GM23338 (cell line): ENCODE measurements around the gene UBL7. TPM values are rescaled to one million over a fixed set of nuclear protein-coding genes. Genes with fewer than 3 reads are reported as not detected.

Experiments
- ATAC-seq: fragments of 200-7000 bp; cut with Tn5 transposase; 3 replicates; pipeline ENCODE4 v1.9.1; 2020
- DNase-seq: peaks from one replicate; pipeline ENCODE4 v3.0.0-alpha.2; 2015; ENCODE audit warnings: low spot score
- H2AFZ ChIP-seq: fragments of 200-600 bp; sonication (generic); 2 replicates; pipeline ENCODE4 v1.8.0; 2016; ENCODE audit warnings: antibody characterized with exemption, mild to moderate bottlenecking, moderate library complexity
- H3F3A ChIP-seq: fragments of 200-600 bp; sonication (generic); replicated peaks from 2 replicates; pipeline ENCODE4 v1.8.0; 2017; ENCODE audit warnings: antibody characterized with exemption, mixed run types, low read depth
- H3K27ac ChIP-seq: fragments of 200-600 bp; sonication (generic); 2 replicates; pipeline ENCODE4 v1.6.1; 2016; ENCODE audit warnings: low read depth
- H3K27me3 ChIP-seq: fragments of 200-600 bp; sonication (generic); 2 replicates; pipeline ENCODE4 v1.8.0; 2016; ENCODE audit warnings: mild to moderate bottlenecking, mixed run types, moderate library complexity; ENCODE audit not compliant: insufficient read depth
- H3K36me3 ChIP-seq: fragments of 200-600 bp; sonication (generic); 2 replicates; pipeline ENCODE4 v1.8.0; 2016; ENCODE audit warnings: mild to moderate bottlenecking; ENCODE audit not compliant: insufficient read depth
- H3K4me1 ChIP-seq: fragments of 200-600 bp; sonication (generic); 2 replicates; pipeline ENCODE4 v1.8.0; 2016; ENCODE audit warnings: mild to moderate bottlenecking, moderate library complexity; ENCODE audit not compliant: insufficient read depth
- H3K4me2 ChIP-seq: fragments of 200-600 bp; sonication (generic); 2 replicates; pipeline ENCODE4 v1.7.1; 2017; ENCODE audit warnings: mixed run types
- H3K4me3 ChIP-seq: fragments of 200-600 bp; sonication (generic); 2 replicates; pipeline ENCODE4 v1.6.1; 2016; ENCODE audit warnings: mixed run types
- H3K79me2 ChIP-seq: fragments of 200-600 bp; sonication (generic); replicated peaks from 2 replicates; pipeline ENCODE4 v1.8.0; 2017; ENCODE audit warnings: mild to moderate bottlenecking; ENCODE audit not compliant: insufficient read depth
- H3K9me2 ChIP-seq: fragments of 200-600 bp; sonication (generic); 2 replicates; pipeline ENCODE4 v1.8.0; 2017; ENCODE audit not compliant: insufficient read depth
- H4K20me1 ChIP-seq: fragments of 200-600 bp; sonication (generic); replicated peaks from 2 replicates; pipeline ENCODE4 v1.8.0; 2017; ENCODE audit warnings: mild to moderate bottlenecking; ENCODE audit not compliant: insufficient read depth
- H3K27ac Mint-ChIP-seq: 2 replicates; pipeline ENCODE4 v1.8.0; 2020; ENCODE audit warnings: inconsistent platforms, mild to moderate bottlenecking, moderate library complexity, mixed read lengths
- H3K27me3 Mint-ChIP-seq: 3 replicates; pipeline ENCODE4 v1.8.0; 2022; ENCODE audit warnings: low read depth, mild to moderate bottlenecking, moderate library complexity, mixed read lengths, inconsistent platforms; ENCODE audit not compliant: insufficient read depth, poor library complexity
- H3K36me3 Mint-ChIP-seq: 3 replicates; pipeline ENCODE4 v1.8.0; 2021; ENCODE audit warnings: low read depth, mild to moderate bottlenecking, inconsistent platforms, moderate library complexity, mixed read lengths
- H3K4me1 Mint-ChIP-seq: 3 replicates; pipeline ENCODE4 v1.8.0; 2020; ENCODE audit warnings: mild to moderate bottlenecking, inconsistent platforms, mixed read lengths
- H3K4me3 Mint-ChIP-seq: 3 replicates; pipeline ENCODE4 v1.8.0; 2021; ENCODE audit warnings: moderate library complexity, mild to moderate bottlenecking, inconsistent platforms, mixed read lengths
- H3K9me3 Mint-ChIP-seq: 3 replicates; pipeline ENCODE4 v1.8.0; 2020; ENCODE audit warnings: moderate library complexity, mild to moderate bottlenecking, inconsistent platforms, mixed read lengths
- CREB1 ChIP-seq: fragments of 250-450 bp; sonication (Bioruptor Pico); IDR thresholded peaks from 2 replicates; pipeline ENCODE4 v1.5.0; 2020; ENCODE audit warnings: low read depth, mild to moderate bottlenecking, moderate library complexity
- EZH2 ChIP-seq: fragments of 200-600 bp; sonication (generic); IDR thresholded peaks from one replicate; pipeline ENCODE4 v1.8.0; 2017; ENCODE audit warnings: antibody characterized with exemption, mild to moderate bottlenecking, low read depth; ENCODE audit not compliant: unreplicated experiment
- EZH2phosphoT487 ChIP-seq: fragments of 200-600 bp; sonication (generic); IDR thresholded peaks from one replicate; pipeline ENCODE4 v1.8.1; 2018; ENCODE audit warnings: antibody characterized with exemption; ENCODE audit not compliant: unreplicated experiment
- JUNB ChIP-seq: IDR thresholded peaks from one replicate; pipeline ENCODE4 v1.6.1; 2016; ENCODE audit warnings: antibody characterized with exemption; ENCODE audit not compliant: unreplicated experiment
- NANOG ChIP-seq: IDR thresholded peaks from 2 replicates; pipeline ENCODE4 v1.6.1; 2016; ENCODE audit warnings: antibody characterized with exemption, borderline replicate concordance
- POLR2AphosphoS5 ChIP-seq: IDR thresholded peaks from 2 replicates; pipeline ENCODE4 v1.6.1; 2016; ENCODE audit warnings: antibody characterized with exemption, low read depth
- STAT1 ChIP-seq: IDR thresholded peaks from one replicate; pipeline ENCODE4 v1.6.1; 2016; ENCODE audit warnings: antibody characterized with exemption; ENCODE audit not compliant: unreplicated experiment
- ZNF114 ChIP-seq: fragments of 250-450 bp; sonication (Bioruptor Pico); IDR thresholded peaks from 2 replicates; pipeline ENCODE4 v1.5.0; 2020; ENCODE audit warnings: mild to moderate bottlenecking, moderate library complexity
- ZNF331 ChIP-seq: fragments of 250-450 bp; sonication (Bioruptor Pico); IDR thresholded peaks from 2 replicates; pipeline ENCODE4 v1.5.0; 2020; ENCODE audit warnings: low read depth, mild to moderate bottlenecking, moderate library complexity
- polyA plus RNA-seq: library from polyadenylated mRNA; unstranded; fragments of >200 nt; fragmentation: Nextera tagmentation; extraction: Ambion mirVana; gene quantifications from 2 replicates; pipeline ENCODE4 v1.2.1, GENCODE V29; 2016
- total RNA-seq: library from RNA; depleted of rRNA; stranded (reverse); fragments of >200 nt; shearing (Covaris generic); gene quantifications from 2 replicates; pipeline ENCODE4 v1.2.3, GENCODE V29; 2014
- TF ChIP-seq, protein P1 (sequence below): IDR thresholded peaks from one replicate; pipeline ENCODE4 v1.6.1; 2018; ENCODE audit warnings: antibody characterized with exemption; ENCODE audit not compliant: unreplicated experiment
- TF ChIP-seq, protein P2 (sequence below): IDR thresholded peaks from 2 replicates; pipeline ENCODE4 v1.6.1; 2016; ENCODE audit warnings: antibody characterized with exemption
- TF ChIP-seq, protein P3 (sequence below): fragments of 250-450 bp; sonication (Bioruptor Pico); IDR thresholded peaks from 2 replicates; pipeline ENCODE4 v1.5.0; 2020; ENCODE audit warnings: mild to moderate bottlenecking, moderate library complexity
- TF ChIP-seq, protein P4 (sequence below), 2 experiments: fragments of 200-600 bp in 1 of 2; sonication (generic) in 1 of 2; conservative IDR thresholded peaks; 2 replicates each; pipeline versions ENCODE4 v1.5.1 to v1.6.1; 2016 to 2017; ENCODE audit warnings: antibody characterized with exemption in 2 of 2, low read depth in 2 of 2, mild to moderate bottlenecking in 2 of 2, moderate library complexity in 1 of 2

UBL7 gene
- total and polyA plus RNA-seq, 2 experiments from 2014 or later, result 73.7 to 99.2 TPM

- H3K27ac ChIP-seq, result no peak overlapping the region
- H3K36me3 ChIP-seq, result no peaks in the 10 kb centered on the region
- ATAC-seq (no peak), DNase-seq (no peak)
- H3K9me2 ChIP-seq, result no peaks in the 10 kb centered on the region
- H3K4me2 ChIP-seq, result no peak overlapping the region
- no peak overlapping the region for H3K4me3 ChIP-seq
- H3K9me3 Mint-ChIP-seq, result no peaks in the 10 kb centered on the region; the same call in 2 of the 3 replicates
- H2AFZ ChIP-seq, result no peak overlapping the region
- H3K4me1 ChIP-seq, result no peaks in the 10 kb centered on the region; the same call in 1 of the 2 replicates
- H3F3A ChIP-seq, result no peaks in the 10 kb centered on the region
- TF ChIP-seq, protein P1, sequence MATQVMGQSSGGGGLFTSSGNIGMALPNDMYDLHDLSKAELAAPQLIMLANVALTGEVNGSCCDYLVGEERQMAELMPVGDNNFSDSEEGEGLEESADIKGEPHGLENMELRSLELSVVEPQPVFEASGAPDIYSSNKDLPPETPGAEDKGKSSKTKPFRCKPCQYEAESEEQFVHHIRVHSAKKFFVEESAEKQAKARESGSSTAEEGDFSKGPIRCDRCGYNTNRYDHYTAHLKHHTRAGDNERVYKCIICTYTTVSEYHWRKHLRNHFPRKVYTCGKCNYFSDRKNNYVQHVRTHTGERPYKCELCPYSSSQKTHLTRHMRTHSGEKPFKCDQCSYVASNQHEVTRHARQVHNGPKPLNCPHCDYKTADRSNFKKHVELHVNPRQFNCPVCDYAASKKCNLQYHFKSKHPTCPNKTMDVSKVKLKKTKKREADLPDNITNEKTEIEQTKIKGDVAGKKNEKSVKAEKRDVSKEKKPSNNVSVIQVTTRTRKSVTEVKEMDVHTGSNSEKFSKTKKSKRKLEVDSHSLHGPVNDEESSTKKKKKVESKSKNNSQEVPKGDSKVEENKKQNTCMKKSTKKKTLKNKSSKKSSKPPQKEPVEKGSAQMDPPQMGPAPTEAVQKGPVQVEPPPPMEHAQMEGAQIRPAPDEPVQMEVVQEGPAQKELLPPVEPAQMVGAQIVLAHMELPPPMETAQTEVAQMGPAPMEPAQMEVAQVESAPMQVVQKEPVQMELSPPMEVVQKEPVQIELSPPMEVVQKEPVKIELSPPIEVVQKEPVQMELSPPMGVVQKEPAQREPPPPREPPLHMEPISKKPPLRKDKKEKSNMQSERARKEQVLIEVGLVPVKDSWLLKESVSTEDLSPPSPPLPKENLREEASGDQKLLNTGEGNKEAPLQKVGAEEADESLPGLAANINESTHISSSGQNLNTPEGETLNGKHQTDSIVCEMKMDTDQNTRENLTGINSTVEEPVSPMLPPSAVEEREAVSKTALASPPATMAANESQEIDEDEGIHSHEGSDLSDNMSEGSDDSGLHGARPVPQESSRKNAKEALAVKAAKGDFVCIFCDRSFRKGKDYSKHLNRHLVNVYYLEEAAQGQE, result no peak
- TF ChIP-seq JUNB (no peak), NANOG (no peak), ZNF331 (CRISPR knock-in tag) (no peak), ZNF114 (CRISPR knock-in tag) (no peak), STAT1 (no peak), POLR2AphosphoS5 (no peak), CREB1 (CRISPR knock-in tag) (no peak), EZH2phosphoT487 (no peak), EZH2 (no peak)
- TF ChIP-seq, protein P2, sequence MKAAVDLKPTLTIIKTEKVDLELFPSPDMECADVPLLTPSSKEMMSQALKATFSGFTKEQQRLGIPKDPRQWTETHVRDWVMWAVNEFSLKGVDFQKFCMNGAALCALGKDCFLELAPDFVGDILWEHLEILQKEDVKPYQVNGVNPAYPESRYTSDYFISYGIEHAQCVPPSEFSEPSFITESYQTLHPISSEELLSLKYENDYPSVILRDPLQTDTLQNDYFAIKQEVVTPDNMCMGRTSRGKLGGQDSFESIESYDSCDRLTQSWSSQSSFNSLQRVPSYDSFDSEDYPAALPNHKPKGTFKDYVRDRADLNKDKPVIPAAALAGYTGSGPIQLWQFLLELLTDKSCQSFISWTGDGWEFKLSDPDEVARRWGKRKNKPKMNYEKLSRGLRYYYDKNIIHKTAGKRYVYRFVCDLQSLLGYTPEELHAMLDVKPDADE, result no peak
- TF ChIP-seq, protein P3, sequence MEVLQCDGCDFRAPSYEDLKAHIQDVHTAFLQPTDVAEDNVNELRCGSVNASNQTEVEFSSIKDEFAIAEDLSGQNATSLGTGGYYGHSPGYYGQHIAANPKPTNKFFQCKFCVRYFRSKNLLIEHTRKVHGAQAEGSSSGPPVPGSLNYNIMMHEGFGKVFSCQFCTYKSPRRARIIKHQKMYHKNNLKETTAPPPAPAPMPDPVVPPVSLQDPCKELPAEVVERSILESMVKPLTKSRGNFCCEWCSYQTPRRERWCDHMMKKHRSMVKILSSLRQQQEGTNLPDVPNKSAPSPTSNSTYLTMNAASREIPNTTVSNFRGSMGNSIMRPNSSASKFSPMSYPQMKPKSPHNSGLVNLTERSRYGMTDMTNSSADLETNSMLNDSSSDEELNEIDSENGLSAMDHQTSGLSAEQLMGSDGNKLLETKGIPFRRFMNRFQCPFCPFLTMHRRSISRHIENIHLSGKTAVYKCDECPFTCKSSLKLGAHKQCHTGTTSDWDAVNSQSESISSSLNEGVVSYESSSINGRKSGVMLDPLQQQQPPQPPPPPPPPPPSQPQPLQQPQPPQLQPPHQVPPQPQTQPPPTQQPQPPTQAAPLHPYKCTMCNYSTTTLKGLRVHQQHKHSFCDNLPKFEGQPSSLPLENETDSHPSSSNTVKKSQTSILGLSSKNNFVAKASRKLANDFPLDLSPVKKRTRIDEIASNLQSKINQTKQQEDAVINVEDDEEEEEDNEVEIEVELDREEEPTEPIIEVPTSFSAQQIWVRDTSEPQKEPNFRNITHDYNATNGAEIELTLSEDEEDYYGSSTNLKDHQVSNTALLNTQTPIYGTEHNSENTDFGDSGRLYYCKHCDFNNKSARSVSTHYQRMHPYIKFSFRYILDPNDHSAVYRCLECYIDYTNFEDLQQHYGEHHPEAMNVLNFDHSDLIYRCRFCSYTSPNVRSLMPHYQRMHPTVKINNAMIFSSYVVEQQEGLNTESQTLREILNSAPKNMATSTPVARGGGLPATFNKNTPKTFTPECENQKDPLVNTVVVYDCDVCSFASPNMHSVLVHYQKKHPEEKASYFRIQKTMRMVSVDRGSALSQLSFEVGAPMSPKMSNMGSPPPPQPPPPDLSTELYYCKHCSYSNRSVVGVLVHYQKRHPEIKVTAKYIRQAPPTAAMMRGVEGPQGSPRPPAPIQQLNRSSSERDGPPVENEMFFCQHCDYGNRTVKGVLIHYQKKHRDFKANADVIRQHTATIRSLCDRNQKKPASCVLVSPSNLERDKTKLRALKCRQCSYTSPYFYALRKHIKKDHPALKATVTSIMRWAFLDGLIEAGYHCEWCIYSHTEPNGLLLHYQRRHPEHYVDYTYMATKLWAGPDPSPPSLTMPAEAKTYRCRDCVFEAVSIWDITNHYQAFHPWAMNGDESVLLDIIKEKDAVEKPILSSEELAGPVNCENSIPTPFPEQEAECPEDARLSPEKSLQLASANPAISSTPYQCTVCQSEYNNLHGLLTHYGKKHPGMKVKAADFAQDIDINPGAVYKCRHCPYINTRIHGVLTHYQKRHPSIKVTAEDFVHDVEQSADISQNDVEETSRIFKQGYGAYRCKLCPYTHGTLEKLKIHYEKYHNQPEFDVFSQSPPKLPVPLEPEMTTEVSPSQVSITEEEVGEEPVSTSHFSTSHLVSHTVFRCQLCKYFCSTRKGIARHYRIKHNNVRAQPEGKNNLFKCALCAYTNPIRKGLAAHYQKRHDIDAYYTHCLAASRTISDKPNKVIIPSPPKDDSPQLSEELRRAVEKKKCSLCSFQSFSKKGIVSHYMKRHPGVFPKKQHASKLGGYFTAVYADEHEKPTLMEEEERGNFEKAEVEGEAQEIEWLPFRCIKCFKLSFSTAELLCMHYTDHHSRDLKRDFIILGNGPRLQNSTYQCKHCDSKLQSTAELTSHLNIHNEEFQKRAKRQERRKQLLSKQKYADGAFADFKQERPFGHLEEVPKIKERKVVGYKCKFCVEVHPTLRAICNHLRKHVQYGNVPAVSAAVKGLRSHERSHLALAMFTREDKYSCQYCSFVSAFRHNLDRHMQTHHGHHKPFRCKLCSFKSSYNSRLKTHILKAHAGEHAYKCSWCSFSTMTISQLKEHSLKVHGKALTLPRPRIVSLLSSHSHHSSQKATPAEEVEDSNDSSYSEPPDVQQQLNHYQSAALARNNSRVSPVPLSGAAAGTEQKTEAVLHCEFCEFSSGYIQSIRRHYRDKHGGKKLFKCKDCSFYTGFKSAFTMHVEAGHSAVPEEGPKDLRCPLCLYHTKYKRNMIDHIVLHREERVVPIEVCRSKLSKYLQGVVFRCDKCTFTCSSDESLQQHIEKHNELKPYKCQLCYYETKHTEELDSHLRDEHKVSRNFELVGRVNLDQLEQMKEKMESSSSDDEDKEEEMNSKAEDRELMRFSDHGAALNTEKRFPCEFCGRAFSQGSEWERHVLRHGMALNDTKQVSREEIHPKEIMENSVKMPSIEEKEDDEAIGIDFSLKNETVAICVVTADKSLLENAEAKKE (CRISPR knock-in tag), result no peak
- TF ChIP-seq, protein P4, sequence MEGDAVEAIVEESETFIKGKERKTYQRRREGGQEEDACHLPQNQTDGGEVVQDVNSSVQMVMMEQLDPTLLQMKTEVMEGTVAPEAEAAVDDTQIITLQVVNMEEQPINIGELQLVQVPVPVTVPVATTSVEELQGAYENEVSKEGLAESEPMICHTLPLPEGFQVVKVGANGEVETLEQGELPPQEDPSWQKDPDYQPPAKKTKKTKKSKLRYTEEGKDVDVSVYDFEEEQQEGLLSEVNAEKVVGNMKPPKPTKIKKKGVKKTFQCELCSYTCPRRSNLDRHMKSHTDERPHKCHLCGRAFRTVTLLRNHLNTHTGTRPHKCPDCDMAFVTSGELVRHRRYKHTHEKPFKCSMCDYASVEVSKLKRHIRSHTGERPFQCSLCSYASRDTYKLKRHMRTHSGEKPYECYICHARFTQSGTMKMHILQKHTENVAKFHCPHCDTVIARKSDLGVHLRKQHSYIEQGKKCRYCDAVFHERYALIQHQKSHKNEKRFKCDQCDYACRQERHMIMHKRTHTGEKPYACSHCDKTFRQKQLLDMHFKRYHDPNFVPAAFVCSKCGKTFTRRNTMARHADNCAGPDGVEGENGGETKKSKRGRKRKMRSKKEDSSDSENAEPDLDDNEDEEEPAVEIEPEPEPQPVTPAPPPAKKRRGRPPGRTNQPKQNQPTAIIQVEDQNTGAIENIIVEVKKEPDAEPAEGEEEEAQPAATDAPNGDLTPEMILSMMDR (conservative IDR thresholded peaks at IDR 0.05; ENCODE audit: low read depth in 2 of 2), result no peak
- H3K4me3 Mint-ChIP-seq, result no peak overlapping the region
- peaks cover 9% of the 10 kb centered on the region for H3K4me1 Mint-ChIP-seq
- no peaks in the 10 kb centered on the region for H3K27me3 Mint-ChIP-seq
- peaks cover 33% of the 10 kb centered on the region for H3K36me3 Mint-ChIP-seq
- no peak overlapping the region for H3K27ac Mint-ChIP-seq
- no peaks in the 10 kb centered on the region; the same call in 1 of the 2 replicates for H4K20me1 ChIP-seq
- no peaks in the 10 kb centered on the region for H3K79me2 ChIP-seq
- no peaks in the 10 kb centered on the region for H3K27me3 ChIP-seq
Observed at GRCh38 chr15:74449095-74449494, 11.9 kb downstream of the UBL7 start.
